Osteocyte (in vitro differentiated cells): ENCODE measurements around the gene SPSB1. TPM values are rescaled to one million over a fixed set of nuclear protein-coding genes. Genes with fewer than 3 reads are reported as not detected.

Experiments used
- DNase-seq: peaks from one replicate; pipeline ENCODE4 v3.0.0; 2021; ENCODE audit warnings: mixed read lengths; ENCODE audit not compliant: unreplicated experiment; ENCODE audit errors: extremely low spot score
- H3K27ac Mint-ChIP-seq: one replicate; pipeline ENCODE4 v1.8.0; 2021; ENCODE audit warnings: mild to moderate bottlenecking, mixed read lengths; ENCODE audit not compliant: unreplicated experiment
- H3K27me3 Mint-ChIP-seq: one replicate; pipeline ENCODE4 v1.8.0; 2021; ENCODE audit warnings: mixed read lengths; ENCODE audit not compliant: unreplicated experiment
- H3K36me3 Mint-ChIP-seq: one replicate; pipeline ENCODE4 v1.8.0; 2021; ENCODE audit warnings: mixed read lengths; ENCODE audit not compliant: unreplicated experiment
- H3K4me1 Mint-ChIP-seq: one replicate; pipeline ENCODE4 v1.8.0; 2021; ENCODE audit warnings: mixed read lengths; ENCODE audit not compliant: unreplicated experiment
- H3K4me3 Mint-ChIP-seq: one replicate; pipeline ENCODE4 v1.8.0; 2021; ENCODE audit warnings: mild to moderate bottlenecking, moderate library complexity, mixed read lengths; ENCODE audit not compliant: unreplicated experiment
- H3K9me3 Mint-ChIP-seq: one replicate; pipeline ENCODE4 v1.8.0; 2021; ENCODE audit warnings: mixed read lengths; ENCODE audit not compliant: unreplicated experiment
- total RNA-seq: library from RNA; stranded (reverse); gene quantifications from 2 replicates; pipeline ENCODE4 v1.2.1, GENCODE V29; 2021
- TF ChIP-seq, protein P1 (sequence below): fragments of 200-600 bp; sonication (generic); IDR thresholded peaks from 2 replicates; pipeline ENCODE4 v1.5.0; 2021; ENCODE audit warnings: antibody characterized with exemption, mild to moderate bottlenecking, moderate library complexity

SPSB1 gene
- total RNA-seq, 1 donor from 2014 or later, result 52.8 TPM

DNA sequence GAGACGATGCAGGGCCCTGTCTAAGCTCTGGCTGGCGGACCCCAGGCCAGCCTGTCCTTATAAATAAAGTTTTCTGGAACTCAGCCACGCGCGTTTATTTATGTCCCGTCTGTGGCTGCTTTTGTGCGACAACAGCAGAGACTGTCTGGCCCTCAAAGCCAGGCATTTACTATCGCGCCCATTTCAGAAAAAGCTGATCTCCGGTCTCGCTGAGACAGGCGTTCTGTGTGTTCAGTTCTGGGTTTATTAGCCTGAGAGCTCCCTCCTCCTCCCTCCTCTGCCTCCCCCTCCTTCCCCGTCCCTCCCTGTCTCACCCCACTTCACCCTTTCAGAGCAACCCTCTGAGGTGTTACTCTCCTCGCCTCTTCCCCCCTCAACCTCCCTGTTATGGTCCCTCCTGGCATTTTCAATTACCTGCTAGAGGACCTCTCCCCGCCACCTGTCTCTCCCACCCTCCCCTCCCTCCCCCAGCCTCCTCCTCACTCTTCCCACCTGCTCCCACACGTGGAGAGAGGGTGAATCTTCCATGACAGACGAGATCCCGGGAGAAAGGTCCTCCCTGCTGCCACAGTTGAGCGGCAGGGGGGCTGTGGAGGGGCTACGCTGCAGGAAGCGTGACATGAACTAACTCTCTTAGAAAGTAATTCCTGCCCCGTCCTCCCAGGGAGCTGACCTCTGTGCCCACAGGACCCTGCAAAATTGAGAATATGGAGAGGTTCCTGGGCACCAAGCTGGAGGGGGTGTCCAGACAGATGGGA lies 59.9 kb downstream of the SPSB1 start:
- TF ChIP-seq, protein P1, sequence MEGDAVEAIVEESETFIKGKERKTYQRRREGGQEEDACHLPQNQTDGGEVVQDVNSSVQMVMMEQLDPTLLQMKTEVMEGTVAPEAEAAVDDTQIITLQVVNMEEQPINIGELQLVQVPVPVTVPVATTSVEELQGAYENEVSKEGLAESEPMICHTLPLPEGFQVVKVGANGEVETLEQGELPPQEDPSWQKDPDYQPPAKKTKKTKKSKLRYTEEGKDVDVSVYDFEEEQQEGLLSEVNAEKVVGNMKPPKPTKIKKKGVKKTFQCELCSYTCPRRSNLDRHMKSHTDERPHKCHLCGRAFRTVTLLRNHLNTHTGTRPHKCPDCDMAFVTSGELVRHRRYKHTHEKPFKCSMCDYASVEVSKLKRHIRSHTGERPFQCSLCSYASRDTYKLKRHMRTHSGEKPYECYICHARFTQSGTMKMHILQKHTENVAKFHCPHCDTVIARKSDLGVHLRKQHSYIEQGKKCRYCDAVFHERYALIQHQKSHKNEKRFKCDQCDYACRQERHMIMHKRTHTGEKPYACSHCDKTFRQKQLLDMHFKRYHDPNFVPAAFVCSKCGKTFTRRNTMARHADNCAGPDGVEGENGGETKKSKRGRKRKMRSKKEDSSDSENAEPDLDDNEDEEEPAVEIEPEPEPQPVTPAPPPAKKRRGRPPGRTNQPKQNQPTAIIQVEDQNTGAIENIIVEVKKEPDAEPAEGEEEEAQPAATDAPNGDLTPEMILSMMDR, result no peak
- DNase-seq, result no peak
- Mint-ChIP-seq H3K27ac (no peak overlapping the region), H3K4me3 (no peak overlapping the region), H3K27me3 (no peaks in the 10 kb centered on the region), H3K4me1 (peaks cover 40% of the 10 kb centered on the region), H3K9me3 (peaks cover 4% of the 10 kb centered on the region), H3K36me3 (peaks cover 23% of the 10 kb centered on the region)

DNA sequence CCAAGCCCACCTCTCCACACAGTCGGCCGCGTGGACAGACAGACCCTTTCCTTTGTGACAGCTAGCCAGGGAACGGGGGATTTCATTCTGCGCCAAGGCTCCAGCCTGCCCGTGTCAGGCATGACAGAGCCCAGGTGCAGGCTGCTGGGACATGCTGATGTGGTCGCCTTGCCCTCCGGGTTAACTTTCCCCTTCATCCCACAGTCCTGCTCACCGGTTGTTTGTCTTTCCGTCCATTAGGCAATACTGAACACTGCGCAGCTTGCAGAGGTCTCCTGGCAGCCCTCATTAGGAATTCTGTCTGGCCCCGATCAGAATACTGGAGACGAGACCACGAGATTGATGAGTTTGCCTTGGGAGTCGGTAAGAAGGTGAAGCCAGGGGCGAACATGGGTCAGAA lies 62.8 kb downstream of the SPSB1 start:
- H3K9me3 Mint-ChIP-seq, result peaks cover 4% of the 10 kb centered on the region
- peaks cover 29% of the 10 kb centered on the region for H3K4me1 Mint-ChIP-seq
- no peak overlapping the region for H3K4me3 Mint-ChIP-seq
- no peak overlapping the region for H3K27ac Mint-ChIP-seq
- H3K27me3 Mint-ChIP-seq, result no peaks in the 10 kb centered on the region
- DNase-seq, result no peak
- H3K36me3 Mint-ChIP-seq, result peaks cover 27% of the 10 kb centered on the region
- TF ChIP-seq, protein P1, result no peak

GRCh38 chr1:9356021-9356420 lies 63.3 kb downstream of the SPSB1 start:
- Mint-ChIP-seq H3K9me3 (peaks cover 4% of the 10 kb centered on the region), H3K4me3 (no peak overlapping the region), H3K27me3 (no peaks in the 10 kb centered on the region), H3K27ac (no peak overlapping the region), H3K36me3 (peaks cover 27% of the 10 kb centered on the region), H3K4me1 (peaks cover 29% of the 10 kb centered on the region)
- no peak for DNase-seq
- TF ChIP-seq, protein P1, result no peak

DNA sequence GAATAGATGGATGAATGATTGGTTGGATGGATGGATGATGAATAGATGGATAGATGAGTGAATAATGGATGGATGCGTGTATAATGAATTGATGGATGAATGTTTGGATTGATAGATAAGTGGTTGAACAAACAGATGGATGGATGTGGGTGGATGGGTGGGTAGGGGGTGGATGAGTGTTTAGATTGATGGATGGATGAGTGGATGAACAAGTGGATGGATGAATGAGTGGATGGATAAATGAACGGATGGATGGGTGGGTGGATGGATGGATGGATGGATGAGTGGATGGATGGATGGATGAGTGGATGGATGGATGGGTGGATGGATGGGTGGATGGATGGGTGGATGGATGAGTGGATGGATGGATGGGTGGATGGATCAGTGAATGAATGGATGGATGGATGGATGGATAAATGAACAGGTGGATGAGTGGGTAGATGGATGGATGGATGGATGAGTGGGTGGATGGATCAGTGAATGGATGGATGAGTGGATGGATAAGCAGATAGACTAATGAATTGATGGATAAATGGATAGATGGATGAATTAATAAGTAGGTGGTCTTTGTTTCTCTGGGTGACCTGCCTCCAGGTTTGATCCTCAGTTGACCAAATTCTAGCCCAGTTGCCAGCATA lies 64.3 kb downstream of the SPSB1 start:
- Mint-ChIP-seq H3K27ac (no peak overlapping the region), H3K27me3 (no peaks in the 10 kb centered on the region)

DNA sequence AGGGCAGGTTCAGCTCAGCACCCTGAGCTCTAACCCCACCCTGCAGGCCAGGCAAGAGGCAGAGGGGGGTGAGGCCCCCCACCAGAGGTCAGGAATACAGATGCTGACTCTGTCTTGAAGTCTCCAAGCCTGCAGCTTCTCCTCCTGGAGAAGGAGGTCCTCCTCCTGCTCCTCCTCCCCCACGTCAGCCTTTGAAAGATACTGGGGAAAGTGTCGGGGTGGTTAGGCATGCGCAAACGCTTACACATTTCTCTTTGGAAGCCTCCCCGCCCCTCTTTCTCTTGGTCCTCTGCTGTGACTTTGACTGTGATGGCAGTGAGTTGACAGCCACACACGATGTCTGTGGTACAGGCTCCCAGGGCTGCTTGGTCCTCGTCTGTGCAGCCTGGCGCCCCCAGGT lies 65.3 kb downstream of the SPSB1 start:
- H3K27ac Mint-ChIP-seq, result no peak overlapping the region
- TF ChIP-seq, protein P1, result no peak
- H3K36me3 Mint-ChIP-seq, result peaks cover 27% of the 10 kb centered on the region
- H3K9me3 Mint-ChIP-seq, result peaks cover 4% of the 10 kb centered on the region
- no peak for DNase-seq
- no peak overlapping the region for H3K4me3 Mint-ChIP-seq
- H3K27me3 Mint-ChIP-seq, result no peaks in the 10 kb centered on the region
- peaks cover 34% of the 10 kb centered on the region for H3K4me1 Mint-ChIP-seq

More for the DNA sequence above, 64.3 kb downstream of the SPSB1 start:
- H3K4me1 Mint-ChIP-seq, result peaks cover 33% of the 10 kb centered on the region
- no peak overlapping the region for H3K4me3 Mint-ChIP-seq
- H3K36me3 Mint-ChIP-seq, result peaks cover 27% of the 10 kb centered on the region
- TF ChIP-seq, protein P1, result no peak
- DNase-seq, result no peak
- H3K9me3 Mint-ChIP-seq, result peaks cover 4% of the 10 kb centered on the region
